NCI-H146 (cell line): ENCODE data around the gene RPL9.
"Not testable (repeated sequence)": the region's sequence is repeated elsewhere in the genome, so short reads cannot be mapped to it uniquely, and the experiment has no call there.

Experiments
- DNase-seq: peaks from one replicate; lab custom pipeline; 2025; lab: John Stamatoyannopoulos, UW

The RPL9 gene

DNA sequence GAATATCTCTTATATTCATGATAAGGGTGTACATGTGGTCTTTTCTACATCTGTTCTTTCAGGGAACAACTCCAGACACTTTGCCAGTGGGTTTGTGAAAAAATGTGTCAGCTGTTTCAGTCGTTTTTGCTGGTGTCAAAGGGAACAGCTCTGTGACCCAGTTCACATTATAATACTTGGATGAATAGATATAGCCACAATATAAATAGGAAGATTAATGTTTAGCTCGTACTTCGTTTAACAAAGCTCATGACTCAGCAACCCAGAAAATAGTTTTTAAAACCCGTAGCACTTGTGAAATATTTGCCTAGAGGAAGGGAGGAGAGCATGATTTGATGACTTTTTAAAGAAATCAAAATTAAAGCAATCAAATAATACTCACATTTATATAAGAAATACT, 8.0 kb upstream of the RPL9 start:
- no peak for DNase-seq

DNA sequence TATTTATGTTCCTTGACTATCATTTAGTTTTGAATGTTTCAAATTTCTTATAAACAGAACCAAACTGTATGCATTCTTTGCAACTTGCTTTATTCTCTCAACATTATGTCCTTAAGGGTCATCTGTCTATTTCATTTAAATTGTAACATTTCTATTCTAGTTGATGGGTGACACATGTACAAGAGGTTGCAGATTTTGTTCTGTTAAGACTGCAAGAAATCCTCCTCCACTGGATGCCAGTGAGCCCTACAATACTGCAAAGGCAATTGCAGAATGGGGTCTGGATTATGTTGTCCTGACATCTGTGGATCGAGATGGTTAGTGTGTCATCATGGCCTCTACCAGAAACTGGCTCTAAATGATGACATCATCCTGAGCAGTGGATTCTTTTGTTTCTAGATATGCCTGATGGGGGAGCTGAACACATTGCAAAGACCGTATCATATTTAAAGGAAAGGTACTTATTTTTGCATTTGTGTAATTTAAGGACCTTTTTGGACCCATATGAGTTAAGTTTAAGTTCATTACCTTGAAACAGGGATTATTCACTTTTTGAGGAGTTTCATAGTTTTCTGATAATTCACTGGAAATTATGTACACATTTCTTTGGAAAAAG, 6.3 kb upstream of the RPL9 start:
- DNase-seq, result no peak

DNA sequence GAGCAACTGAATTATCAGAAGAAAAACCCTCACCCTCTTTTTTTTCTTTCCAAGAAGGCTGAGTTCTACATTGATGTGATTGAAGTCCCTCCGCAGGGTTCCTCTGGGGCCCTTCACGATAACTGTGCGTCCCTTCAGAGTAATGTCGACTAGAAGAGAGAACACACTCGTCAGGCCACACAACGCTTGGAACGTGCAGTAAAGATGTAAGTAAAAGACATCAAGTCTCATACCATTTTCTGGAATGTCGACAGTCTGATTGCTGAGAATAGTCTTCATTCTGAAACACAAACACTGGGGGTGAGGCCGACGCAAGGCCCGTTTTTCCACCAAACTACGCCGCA, 589 bp downstream of the RPL9 start:
- DNase-seq, result not testable (repeated sequence)

DNA sequence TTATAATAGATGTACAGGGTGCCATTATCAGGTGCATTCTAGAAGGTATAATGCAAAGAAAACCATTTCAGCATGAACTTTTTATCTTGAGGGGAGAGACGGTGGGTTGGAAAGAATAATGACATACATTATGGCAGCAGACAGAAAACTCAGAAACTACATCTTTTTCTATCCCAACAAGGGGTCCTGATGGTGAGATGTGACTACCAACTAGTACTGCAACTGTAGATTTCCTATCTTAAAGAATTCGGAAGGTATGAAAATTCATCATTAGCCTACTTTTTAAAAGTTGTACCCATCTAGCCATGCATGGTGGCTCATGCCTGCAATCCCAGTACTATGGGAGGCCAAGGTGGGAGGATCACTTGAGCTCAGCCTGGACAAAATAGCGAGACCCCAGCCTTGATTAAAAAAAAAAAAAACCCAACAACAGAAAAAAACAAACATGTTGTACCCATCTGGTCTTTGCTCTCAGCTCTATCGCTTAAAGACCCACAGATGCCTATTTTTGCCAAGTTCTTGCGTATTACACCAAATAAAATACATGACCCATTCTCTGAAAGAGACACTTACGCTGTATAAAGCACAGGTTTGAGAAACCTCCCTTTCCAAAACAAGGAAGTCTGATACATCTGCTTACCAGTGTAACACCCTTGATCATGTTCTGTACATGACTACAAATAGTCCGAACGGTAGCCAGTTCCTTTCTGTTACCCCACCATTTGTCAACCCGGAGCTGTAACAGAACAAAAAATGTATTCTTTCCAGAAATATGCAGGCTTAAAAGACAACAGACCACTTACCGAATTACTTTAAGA, 1.6 kb downstream of the RPL9 start:
- DNase-seq, result no peak

DNA sequence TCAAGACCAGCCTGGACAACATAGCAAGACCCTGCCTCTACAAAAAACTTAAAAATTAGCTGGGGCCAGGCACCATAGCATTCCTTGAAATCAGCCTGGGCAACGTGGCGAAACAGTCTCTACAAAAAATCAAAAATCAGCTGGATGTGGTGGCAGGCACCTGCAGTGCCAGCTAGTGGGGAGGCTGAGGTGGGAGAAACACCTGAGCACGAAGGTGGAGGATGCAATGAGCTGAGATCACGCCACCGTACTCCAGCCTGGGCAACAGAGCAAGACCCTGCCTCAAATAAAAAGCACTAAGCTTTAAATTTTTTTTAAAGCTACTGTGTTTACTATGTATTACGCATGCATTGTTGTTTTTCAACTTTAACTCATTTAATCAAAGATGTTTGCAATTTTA, 3.2 kb downstream of the RPL9 start:
- no peak for DNase-seq

DNA sequence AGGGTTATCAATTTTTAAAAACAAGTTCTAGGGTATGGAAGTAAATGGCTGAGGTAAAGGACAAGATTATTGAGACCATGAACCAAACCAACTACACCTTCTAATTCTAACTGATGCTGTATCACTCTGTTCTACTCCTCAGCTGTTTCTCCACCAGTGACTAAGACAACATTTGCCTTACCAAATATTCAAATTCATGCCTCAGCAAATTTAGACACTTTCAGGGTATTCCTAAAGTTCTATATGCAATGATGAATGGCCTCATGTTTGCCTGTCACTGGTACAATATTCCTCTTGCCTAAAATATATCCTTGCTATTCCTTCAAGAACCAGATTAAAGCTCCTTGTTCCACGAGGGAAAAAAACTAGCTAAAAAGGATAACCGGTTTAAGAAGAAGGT, 5.0 kb downstream of the RPL9 start:
- no peak for DNase-seq

DNA sequence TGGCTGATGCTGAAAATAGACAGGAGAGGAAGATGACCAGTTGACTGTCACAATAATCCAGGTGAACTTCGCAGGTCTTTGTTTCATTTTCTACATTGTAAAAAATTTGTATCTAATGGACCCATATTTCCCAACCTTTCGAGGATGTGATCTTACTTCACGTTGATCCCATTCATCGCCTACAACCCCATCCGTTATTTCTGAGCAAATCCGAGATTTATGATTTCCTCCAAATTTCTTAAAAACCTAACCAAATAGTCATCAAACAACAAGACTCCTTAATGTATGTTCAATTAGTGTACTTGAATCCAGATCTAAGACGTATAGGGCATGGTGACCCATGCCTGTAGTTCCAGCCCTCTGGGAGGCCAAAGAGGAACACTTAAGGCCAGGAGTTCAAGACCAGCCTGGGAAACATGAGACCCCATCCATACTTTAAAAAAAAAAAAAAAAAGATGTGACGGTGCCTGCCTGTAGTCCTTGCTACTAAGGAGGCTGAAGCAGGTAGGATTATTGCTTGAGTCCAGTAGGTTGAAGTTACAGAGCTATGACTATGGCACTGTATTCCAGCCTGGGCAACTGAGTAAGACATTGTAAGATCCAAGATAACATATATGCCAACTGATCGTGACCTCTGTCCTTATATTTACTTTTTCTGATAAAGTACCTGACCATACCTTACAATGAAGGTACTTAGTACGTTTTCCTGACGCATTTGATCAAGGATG, 5.7 kb downstream of the RPL9 start:
- no peak for DNase-seq

DNA sequence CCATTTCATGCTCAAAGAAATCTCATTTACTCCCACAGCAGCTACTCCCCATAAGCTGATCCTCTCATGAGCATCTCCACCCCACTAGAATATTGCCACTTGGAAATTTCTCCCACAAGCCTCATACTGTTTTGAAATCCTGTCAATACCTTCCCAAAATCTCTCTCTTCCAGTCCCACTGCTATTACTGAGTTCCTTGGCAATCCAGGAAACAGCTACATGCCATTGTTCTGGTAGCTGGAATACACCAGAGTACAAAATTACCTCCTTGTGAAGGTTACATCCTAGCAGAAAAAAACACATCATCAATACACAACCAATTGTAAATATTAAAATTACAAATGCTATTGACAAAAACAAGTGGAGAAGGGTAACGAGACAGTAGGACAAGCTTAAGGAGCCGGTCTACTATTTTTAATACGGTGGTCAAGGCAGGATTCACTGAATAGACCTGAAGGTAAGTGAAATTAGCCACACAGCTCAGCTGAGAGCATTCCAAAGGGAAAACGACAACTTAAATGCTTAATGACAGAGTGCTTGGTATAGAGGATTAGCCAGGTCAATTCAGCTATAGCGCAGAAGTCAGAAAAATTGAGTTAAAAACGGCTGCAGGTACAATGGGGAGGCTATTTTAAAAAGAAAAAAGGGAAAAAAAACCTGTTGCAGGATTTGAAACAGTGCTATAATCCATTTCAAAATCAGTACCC, 6.4 kb downstream of the RPL9 start:
- no peak for DNase-seq

DNA sequence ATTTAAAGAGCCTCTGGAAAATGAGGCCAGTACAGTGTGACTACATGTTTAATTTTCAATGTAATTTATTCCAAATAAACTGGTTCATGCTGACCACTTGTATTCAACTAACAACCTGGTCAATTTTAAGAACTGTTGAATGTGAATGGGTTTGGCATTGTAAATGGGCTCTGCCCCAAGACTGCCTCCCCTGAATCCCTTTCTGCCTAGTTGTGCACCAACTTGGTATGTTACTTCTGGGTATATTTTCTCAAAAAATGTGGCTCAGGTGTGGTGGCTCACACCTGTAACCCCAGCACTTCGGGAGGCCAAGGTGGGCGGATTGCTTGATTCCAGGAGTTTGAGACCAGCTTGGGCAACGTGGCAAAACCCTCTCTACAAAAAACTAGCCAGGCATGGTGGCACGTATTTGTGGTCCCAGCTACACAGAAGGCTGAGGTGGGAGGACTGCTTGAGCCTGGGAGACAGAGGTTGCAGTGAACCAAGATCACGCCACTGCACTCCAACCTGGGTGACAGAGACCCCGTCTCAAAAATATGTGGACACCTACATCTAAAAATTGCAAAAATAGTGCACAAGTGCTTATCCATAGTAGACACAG, 7.2 kb downstream of the RPL9 start:
- no peak for DNase-seq

DNA sequence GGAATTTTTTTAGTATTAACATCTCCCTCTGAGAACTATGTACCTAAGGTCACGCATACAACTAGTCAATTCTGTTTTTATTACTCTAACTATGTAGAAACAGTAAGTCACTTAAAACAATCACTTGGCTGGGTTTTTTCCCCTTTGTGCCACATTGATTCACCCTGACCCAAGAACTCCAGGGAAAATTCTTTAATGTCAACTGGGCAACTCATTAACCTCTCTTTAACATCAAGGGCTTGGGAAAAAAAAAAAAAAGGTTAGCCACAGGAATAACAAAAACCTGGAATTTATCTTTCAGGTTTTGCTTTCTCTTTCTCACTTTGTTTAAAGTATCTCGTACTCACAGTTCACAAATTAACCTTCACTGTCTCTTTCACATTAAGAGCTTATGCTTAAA, 8.1 kb downstream of the RPL9 start:
- DNase-seq, result no peak

DNA sequence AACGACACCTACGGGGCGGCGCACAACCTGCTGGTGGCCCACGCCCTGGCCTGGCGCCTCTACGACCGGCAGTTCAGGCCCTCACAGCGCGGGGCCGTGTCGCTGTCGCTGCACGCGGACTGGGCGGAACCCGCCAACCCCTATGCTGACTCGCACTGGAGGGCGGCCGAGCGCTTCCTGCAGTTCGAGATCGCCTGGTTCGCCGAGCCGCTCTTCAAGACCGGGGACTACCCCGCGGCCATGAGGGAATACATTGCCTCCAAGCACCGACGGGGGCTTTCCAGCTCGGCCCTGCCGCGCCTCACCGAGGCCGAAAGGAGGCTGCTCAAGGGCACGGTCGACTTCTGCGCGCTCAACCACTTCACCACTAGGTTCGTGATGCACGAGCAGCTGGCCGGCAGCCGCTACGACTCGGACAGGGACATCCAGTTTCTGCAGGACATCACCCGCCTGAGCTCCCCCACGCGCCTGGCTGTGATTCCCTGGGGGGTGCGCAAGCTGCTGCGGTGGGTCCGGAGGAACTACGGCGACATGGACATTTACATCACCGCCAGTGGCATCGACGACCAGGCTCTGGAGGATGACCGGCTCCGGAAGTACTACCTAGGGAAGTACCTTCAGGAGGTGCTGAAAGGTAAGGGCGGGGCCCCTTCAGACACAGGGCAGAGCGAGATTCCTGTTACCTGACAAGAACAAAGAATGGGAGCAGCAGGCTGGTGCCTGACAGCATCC, 11.7 kb downstream of the RPL9 start:
- DNase-seq, result no peak

DNA sequence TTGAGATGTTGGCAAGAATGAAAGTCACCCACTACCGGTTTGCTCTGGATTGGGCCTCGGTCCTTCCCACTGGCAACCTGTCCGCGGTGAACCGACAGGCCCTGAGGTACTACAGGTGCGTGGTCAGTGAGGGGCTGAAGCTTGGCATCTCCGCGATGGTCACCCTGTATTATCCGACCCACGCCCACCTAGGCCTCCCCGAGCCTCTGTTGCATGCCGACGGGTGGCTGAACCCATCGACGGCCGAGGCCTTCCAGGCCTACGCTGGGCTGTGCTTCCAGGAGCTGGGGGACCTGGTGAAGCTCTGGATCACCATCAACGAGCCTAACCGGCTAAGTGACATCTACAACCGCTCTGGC, 12.3 kb downstream of the RPL9 start:
- no peak for DNase-seq

DNA sequence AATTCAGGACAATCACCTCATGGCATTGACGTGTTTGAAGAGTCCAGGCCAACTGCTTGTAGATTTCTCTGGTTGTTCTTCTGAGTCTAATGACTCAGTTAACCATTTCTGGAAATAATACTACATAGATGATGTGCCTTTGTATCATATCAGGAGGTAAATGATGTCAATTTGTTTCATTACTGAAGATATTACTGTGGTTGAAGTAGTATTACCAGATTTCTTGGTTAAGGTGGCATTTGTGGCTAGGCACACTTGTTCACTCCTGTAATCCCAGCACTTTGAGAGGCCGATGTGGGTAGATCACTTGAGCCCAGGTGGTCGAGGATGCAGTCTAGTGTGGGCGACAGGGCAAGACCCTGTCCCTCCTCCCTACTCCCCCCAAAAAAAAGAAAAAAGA, 15.7 kb downstream of the RPL9 start:
- no peak for DNase-seq

DNA sequence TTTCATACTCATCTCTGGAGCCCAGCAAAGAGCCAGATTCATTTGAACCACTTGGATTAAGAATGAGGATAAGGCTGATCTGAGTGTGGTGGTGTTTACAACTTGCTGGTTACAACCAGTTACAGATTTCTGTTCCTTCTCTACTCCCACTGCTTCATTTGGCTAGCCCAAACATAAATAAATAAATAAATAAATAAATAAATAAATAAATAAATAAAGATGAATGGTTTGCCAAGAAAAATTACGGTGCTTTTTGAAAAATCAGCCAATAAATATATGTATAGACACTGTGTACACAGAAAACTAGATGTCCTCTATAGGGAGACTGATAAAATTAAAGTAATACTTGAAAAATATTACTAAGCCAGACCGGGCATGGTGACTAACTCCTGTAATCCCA, 17.1 kb downstream of the RPL9 start:
- no peak for DNase-seq

DNA sequence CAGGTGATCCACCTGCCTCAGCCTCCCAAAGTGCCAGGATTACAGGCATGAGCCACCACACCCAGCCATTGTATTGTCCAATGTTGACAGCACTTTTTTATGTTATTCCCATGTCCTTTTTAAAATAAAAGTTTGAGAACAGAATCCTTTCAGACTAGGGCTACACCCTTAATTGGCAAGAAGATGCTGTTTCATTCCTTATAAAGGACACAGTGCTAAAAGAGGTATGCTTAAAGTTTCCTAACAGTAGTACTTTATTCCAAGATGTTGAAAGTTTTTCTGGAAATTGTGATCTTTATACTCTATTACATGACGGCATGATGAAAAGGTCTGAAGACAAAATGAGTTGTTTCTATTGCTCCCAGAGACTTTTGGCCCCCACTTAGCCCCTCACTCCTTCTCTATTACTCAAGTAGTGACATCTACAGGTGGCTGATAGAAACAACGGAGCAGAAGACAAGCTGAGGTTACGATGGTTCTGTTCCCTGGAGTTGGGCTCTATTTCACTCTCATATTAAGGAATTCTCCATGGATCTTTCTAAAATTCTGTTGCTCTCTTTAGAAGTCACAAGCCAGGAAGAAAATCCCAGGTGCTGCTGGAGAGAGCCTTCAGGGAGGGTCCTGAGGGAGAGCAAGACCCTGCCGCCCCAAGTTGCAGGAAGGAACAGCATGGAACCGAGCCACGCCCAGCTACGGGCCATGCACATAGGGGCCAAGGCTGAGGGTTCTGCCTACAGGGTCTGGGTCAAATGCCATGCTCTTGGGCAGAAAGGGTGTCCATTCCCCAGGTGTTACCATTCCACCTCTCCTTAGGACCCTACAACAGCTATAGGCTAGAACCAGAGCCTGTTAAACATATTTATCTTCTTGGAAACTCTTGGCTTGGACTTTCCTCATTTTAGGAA, 22.8 kb downstream of the RPL9 start:
- no peak for DNase-seq

DNA sequence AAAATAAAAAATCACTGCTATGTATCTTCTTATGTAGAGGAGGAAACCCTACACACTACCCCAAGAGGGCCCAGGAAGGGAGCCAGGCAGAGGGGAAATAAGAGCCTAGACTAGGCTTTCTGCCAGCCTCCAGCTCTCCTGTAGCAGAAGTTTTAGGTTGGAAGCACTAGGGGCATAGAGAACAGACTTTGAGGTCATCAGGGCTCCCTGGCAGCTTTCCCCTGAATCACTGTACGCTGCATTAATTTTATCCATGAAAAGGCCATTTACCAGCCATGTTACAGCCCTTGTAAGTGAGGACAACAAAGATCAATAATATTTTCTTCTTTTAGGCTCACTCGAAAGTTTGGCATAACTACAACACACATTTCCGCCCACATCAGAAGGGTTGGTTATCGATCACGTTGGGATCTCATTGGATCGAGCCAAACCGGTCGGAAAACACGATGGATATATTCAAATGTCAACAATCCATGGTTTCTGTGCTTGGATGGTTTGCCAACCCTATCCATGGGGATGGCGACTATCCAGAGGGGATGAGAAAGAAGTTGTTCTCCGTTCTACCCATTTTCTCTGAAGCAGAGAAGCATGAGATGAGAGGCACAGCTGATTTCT, 24.7 kb downstream of the RPL9 start:
- DNase-seq, result no peak

DNA sequence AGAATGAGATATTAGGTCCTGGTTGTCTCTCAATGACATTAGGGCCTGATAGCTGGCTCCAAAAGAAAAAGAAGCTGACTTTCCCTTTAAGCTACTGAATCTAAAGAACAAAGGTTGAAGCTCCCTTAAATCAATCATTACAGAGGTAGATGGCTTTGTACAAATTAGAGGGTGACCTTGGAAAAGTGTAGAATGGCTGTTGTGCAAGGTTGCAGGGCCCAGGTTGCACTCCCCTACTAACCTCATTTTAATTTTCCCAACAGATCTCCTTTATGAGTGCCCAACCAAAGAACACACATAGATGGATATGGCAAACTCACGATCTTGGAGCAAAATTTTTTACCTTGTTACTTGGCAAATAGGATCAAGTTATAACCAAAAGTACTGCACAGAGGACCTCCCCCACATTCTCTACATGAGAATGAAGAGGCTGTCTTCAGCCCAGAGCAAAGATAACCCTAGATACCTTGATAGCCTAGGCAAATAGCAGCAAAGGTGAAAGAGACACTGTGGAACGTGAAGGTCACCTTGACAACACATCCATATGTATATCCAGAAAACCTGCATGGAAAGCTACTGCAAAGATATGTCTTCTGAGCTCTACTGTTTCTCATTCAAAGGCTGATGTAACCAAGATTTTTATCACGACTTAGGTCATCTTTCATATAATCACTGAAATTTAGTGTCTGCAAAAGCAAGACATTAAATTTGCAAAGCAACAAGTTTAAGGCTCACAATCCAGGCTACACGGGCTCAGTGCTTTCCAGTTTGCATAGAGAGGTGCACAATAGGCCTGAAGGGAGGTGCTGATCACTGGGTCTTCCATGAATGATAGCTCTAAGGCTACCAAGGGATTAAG, 29.0 kb downstream of the RPL9 start:
- DNase-seq, result no peak

DNA sequence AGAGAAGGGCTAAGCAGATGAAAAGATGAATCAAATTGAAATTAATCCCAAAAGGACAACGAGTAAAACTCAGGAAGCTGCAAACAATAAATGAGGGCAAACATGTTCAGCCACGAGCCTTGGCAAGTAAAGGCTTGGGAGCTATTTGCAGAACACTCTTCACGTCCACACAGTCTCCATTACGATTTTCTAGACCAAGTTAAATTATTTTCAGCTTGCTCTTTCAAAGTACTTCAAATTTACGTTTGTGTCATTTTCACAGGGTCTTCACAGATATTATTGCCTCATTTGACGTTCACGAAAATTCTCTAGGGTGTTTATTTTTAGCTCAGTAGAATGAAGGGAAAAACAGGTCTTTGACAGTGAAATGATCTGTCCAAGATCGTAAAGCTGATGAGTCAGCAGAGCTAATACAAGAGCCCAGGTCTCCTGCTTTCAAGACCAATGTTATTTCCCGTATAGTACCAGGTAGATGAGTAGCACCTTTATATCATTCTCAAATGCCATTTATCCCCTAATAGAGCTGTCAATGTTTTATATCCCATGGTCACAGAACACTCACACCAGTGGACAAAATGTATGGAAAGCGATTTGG, 31.1 kb downstream of the RPL9 start:
- no peak for DNase-seq

DNA sequence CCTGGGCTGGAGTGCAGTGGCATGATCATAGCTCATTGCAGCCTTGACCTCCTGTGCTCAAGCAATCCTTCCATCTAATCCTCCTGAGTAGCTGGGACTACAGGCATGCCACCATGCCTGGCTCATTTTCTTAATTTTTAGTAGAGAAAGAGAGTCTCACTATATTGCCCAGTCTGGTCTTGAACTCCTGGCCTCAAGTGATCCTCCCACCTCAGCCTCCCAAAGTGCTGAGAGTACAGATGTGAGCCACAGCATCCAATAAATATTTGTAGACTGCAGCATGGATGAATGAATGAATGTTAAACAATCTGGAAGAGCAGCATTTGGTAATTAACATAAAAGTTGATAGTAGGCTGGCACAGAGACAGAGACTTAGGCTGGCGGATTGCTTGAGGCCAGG, 32.0 kb downstream of the RPL9 start:
- no peak for DNase-seq
